ENCODE results near the gene KRABD2.

KRABD2 gene

GRCh38 chr17:8376271-8377067 is at the start of gene KRABD2:
KRABD2 (minus strand) TSS chr17:8376704.
- peak; percentile 58 to 96 (median 74) for DNase-seq (ENCODE audit: low read depth in 4 of 6, low spot score in 6 of 6)
- H3K9me3 ChIP-seq (ENCODE audit: control insufficient read depth, insufficient read depth, low read length) = no peaks in the 10 kb centered on the region
- whole genome bisulfite sequencing (ENCODE audit: insufficient coverage) = 2% methylated on average over 31 of the region's 41 CpGs
- peak within 1 kb of the TSS; percentile 91 for H3K4me3 ChIP-seq (ENCODE audit: low read depth, low read length)
- H3K27ac ChIP-seq (ENCODE audit: low read depth, low read length) = peak within 1 kb of the TSS; percentile 94
- peaks cover 37% of the 10 kb centered on the region for H3K36me3 ChIP-seq (ENCODE audit: control insufficient read depth, insufficient read depth, low read length)
- peaks cover 25% of the 10 kb centered on the region for H3K4me1 ChIP-seq (ENCODE audit: control insufficient read depth, insufficient read depth, low read length)
- no peaks in the 10 kb centered on the region for H3K27me3 ChIP-seq (ENCODE audit: control insufficient read depth, insufficient read depth, low read length)

- Histone ChIP-seq H3K4me1 (ENCODE audit: control insufficient read depth, insufficient read depth, low read length) (no peaks in the 10 kb centered on the region), H3K27ac (ENCODE audit: low read depth, low read length) (no peak overlapping the region), H3K27me3 (ENCODE audit: control insufficient read depth, insufficient read depth, low read length) (peaks cover 13% of the 10 kb centered on the region), H3K4me3 (ENCODE audit: low read depth, low read length) (no peak overlapping the region), H3K36me3 (ENCODE audit: control insufficient read depth, insufficient read depth, low read length) (no peaks in the 10 kb centered on the region), H3K9me3 (ENCODE audit: control insufficient read depth, insufficient read depth, low read length) (no peaks in the 10 kb centered on the region)
- 100% methylated on average over 1 of the region's 3 CpGs for WGBS (ENCODE audit: insufficient coverage)
- DNase-seq (ENCODE audit: low read depth in 4 of 6, low spot score in 6 of 6) = no peak
Observed at GRCh38 chr17:8421571-8421970, 45.1 kb upstream of the KRABD2 start.

DNA sequence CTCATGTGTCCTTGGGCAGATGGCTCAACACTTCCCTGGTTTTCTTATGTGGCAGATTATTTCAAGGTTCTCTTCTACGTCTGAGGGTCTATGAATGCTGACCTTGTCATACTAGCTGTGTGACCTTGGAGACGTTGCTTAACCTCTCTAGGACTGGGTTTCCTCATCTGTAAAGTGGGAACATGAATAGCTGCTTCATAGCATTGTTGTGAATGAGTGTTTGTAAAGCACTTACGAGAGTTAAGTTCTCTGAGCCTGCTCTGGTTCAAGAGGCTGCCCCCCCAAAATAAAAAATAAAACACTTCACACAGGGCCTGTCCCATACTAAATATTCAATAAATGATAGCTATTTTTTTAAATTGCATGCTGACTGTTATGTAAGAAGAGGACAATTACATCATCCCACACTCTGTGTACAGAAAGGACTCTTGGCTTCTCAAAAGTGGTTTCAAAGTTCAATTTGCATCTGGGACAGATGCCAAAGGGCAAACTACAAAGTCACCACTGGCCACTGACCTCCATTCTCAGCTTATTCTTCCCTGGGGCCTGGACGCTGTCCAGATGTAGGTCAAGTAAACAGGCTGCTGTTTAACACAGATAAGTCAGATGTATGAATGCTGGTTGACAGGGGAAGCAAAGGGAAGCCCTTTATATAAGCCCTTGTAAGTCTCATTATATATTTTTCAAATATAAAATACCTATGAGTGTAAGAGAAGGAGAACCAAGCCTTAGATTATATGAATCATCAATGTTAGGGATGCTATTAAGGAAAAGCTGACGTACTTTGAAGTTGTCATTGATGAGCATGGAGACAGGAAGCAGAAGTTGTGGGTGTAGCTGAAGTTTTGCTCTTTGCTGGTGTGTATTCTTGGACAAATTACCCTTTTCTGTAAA is 43.8 kb upstream of the KRABD2 start:
- no peak overlapping the region for H3K27ac ChIP-seq (ENCODE audit: low read depth, low read length)
- H3K4me3 ChIP-seq (ENCODE audit: low read depth, low read length) = no peak overlapping the region
- H3K9me3 ChIP-seq (ENCODE audit: control insufficient read depth, insufficient read depth, low read length) = no peaks in the 10 kb centered on the region
- peak in 4 of 6 donors; percentile 1 to 70 (median 7) for DNase-seq (ENCODE audit: low read depth in 4 of 6, low spot score in 6 of 6)
- H3K36me3 ChIP-seq (ENCODE audit: control insufficient read depth, insufficient read depth, low read length) = no peaks in the 10 kb centered on the region
- no peaks in the 10 kb centered on the region for H3K4me1 ChIP-seq (ENCODE audit: control insufficient read depth, insufficient read depth, low read length)
- H3K27me3 ChIP-seq (ENCODE audit: control insufficient read depth, insufficient read depth, low read length) = peaks cover 13% of the 10 kb centered on the region
- WGBS (ENCODE audit: insufficient coverage) = 74% methylated on average over 3 of the region's 5 CpGs

GRCh38 chr17:8419305-8419704 is 42.8 kb upstream of the KRABD2 start:
- Histone ChIP-seq H3K9me3 (ENCODE audit: control insufficient read depth, insufficient read depth, low read length) (no peaks in the 10 kb centered on the region), H3K27ac (ENCODE audit: low read depth, low read length) (no peak overlapping the region), H3K4me3 (ENCODE audit: low read depth, low read length) (no peak overlapping the region), H3K4me1 (ENCODE audit: control insufficient read depth, insufficient read depth, low read length) (no peaks in the 10 kb centered on the region), H3K27me3 (ENCODE audit: control insufficient read depth, insufficient read depth, low read length) (peaks cover 13% of the 10 kb centered on the region), H3K36me3 (ENCODE audit: control insufficient read depth, insufficient read depth, low read length) (no peaks in the 10 kb centered on the region)
- no peak for DNase-seq (ENCODE audit: low read depth in 4 of 6, low spot score in 6 of 6)
- WGBS (ENCODE audit: insufficient coverage) = no CpG with 5 or more reads among the region's 1 CpG

GRCh38 chr17:8418471-8418870 is 42.0 kb upstream of the KRABD2 start:
- Histone ChIP-seq H3K27me3 (ENCODE audit: control insufficient read depth, insufficient read depth, low read length) (peaks cover 13% of the 10 kb centered on the region), H3K4me1 (ENCODE audit: control insufficient read depth, insufficient read depth, low read length) (no peaks in the 10 kb centered on the region), H3K27ac (ENCODE audit: low read depth, low read length) (no peak overlapping the region), H3K36me3 (ENCODE audit: control insufficient read depth, insufficient read depth, low read length) (no peaks in the 10 kb centered on the region), H3K4me3 (ENCODE audit: low read depth, low read length) (no peak overlapping the region), H3K9me3 (ENCODE audit: control insufficient read depth, insufficient read depth, low read length) (no peaks in the 10 kb centered on the region)
- no CpG with 5 or more reads among the region's 1 CpG for WGBS (ENCODE audit: insufficient coverage)
- no peak for DNase-seq (ENCODE audit: low read depth in 4 of 6, low spot score in 6 of 6)

- H3K4me1 ChIP-seq (ENCODE audit: control insufficient read depth, insufficient read depth, low read length) = no peaks in the 10 kb centered on the region
- no peak overlapping the region for H3K4me3 ChIP-seq (ENCODE audit: low read depth, low read length)
- H3K9me3 ChIP-seq (ENCODE audit: control insufficient read depth, insufficient read depth, low read length) = no peaks in the 10 kb centered on the region
- 83% methylated on average over 4 of the region's 4 CpGs for WGBS (ENCODE audit: insufficient coverage)
- H3K36me3 ChIP-seq (ENCODE audit: control insufficient read depth, insufficient read depth, low read length) = no peaks in the 10 kb centered on the region
- H3K27ac ChIP-seq (ENCODE audit: low read depth, low read length) = no peak overlapping the region
- no peak for DNase-seq (ENCODE audit: low read depth in 4 of 6, low spot score in 6 of 6)
- peaks cover 13% of the 10 kb centered on the region for H3K27me3 ChIP-seq (ENCODE audit: control insufficient read depth, insufficient read depth, low read length)
Observed at GRCh38 chr17:8417806-8418205, 41.3 kb upstream of the KRABD2 start.

DNA sequence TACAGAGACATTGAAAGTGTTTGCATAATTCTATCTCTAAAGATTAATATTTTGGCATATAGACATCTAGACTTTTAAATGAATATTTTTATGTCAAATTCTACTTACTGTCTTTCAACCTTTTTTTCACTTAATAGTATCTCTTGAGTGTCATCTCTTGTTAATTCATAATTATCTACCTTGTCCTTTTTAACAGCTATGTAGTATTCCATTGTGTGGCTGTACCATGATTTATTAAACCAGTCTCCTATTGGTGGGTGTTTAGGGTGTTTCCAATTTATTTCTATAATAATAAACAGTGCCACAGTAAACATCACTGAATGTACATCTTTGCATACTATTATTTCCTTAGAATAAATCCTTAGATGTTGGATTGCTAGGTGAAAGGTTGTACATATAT is 37.4 kb upstream of the KRABD2 start:
- no peak for DNase-seq (ENCODE audit: low read depth in 4 of 6, low spot score in 6 of 6)
- no peak overlapping the region for H3K4me3 ChIP-seq (ENCODE audit: low read depth, low read length)
- no peaks in the 10 kb centered on the region for H3K9me3 ChIP-seq (ENCODE audit: control insufficient read depth, insufficient read depth, low read length)
- H3K27me3 ChIP-seq (ENCODE audit: control insufficient read depth, insufficient read depth, low read length) = peaks cover 15% of the 10 kb centered on the region
- H3K27ac ChIP-seq (ENCODE audit: low read depth, low read length) = no peak overlapping the region
- no peaks in the 10 kb centered on the region for H3K36me3 ChIP-seq (ENCODE audit: control insufficient read depth, insufficient read depth, low read length)
- no peaks in the 10 kb centered on the region for H3K4me1 ChIP-seq (ENCODE audit: control insufficient read depth, insufficient read depth, low read length)

DNA sequence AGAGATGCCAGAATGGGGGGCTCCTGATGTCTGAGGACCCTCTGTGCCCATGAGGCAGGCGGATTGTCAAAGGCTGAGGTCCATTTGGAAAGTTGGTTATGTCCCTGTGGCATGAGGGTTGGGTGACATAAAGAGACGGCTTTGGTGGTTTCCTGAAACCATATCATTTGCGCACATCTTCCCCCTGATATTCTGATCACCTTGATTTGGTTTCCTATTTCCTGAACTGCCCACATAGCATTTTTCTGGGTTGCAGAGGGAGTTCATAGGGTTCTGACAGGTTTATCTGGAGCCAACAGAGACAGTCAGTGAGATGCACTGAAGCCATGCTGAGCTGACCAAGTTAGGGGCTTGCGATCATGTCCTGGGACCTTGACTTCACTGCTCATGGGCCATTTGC is 36.8 kb upstream of the KRABD2 start:
- H3K27me3 ChIP-seq (ENCODE audit: control insufficient read depth, insufficient read depth, low read length) = peaks cover 13% of the 10 kb centered on the region
- no peaks in the 10 kb centered on the region for H3K4me1 ChIP-seq (ENCODE audit: control insufficient read depth, insufficient read depth, low read length)
- H3K27ac ChIP-seq (ENCODE audit: low read depth, low read length) = no peak overlapping the region
- WGBS (ENCODE audit: insufficient coverage) = 90% methylated on average over 2 of the region's 4 CpGs
- H3K36me3 ChIP-seq (ENCODE audit: control insufficient read depth, insufficient read depth, low read length) = no peaks in the 10 kb centered on the region
- DNase-seq (ENCODE audit: low read depth in 4 of 6, low spot score in 6 of 6) = no peak
- H3K9me3 ChIP-seq (ENCODE audit: control insufficient read depth, insufficient read depth, low read length) = no peaks in the 10 kb centered on the region
- no peak overlapping the region for H3K4me3 ChIP-seq (ENCODE audit: low read depth, low read length)

DNA sequence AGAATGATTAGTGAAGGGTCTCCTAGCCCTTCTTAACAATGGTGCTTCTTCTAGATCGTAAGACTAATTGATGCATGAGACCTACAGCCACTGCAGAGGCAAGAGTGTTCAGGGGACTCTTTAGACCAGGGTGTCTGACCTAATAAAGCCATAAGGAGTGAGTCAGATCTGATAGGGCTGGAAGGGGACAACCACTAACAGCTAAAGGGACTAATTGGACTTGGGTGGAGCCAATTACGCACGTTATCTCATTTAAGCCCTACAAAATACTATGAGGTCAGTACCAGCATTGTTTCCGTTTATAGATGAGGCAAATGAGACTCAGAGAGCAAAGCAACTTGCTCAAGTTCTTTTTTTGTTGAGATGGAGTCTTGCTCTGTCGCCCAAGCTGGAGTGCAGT is 35.6 kb upstream of the KRABD2 start:
- 83% methylated on average over 3 of the region's 5 CpGs for WGBS (ENCODE audit: insufficient coverage)
- no peaks in the 10 kb centered on the region for H3K9me3 ChIP-seq (ENCODE audit: control insufficient read depth, insufficient read depth, low read length)

More for the DNA sequence above, 35.6 kb upstream of the KRABD2 start:
- no peak overlapping the region for H3K27ac ChIP-seq (ENCODE audit: low read depth, low read length)
- H3K4me1 ChIP-seq (ENCODE audit: control insufficient read depth, insufficient read depth, low read length) = no peaks in the 10 kb centered on the region
- DNase-seq (ENCODE audit: low read depth in 4 of 6, low spot score in 6 of 6) = no peak
- H3K4me3 ChIP-seq (ENCODE audit: low read depth, low read length) = no peak overlapping the region
- peaks cover 7% of the 10 kb centered on the region for H3K27me3 ChIP-seq (ENCODE audit: control insufficient read depth, insufficient read depth, low read length)
- no peaks in the 10 kb centered on the region for H3K36me3 ChIP-seq (ENCODE audit: control insufficient read depth, insufficient read depth, low read length)

All from spinal cord (tissue), 9 donors.